Mesodermal cell (in vitro differentiated cells): ENCODE results near the gene PCSK6.
"Not testable (repeated sequence)": the region's sequence is repeated elsewhere in the genome, so short reads cannot be mapped to it uniquely, and the experiment has no call there.

Source experiments
- H3K27ac ChIP-seq: 2 replicates; pipeline ENCODE4 v1.7.0; 2013; ENCODE audit warnings: mild to moderate bottlenecking, low read depth, low read length, moderate library complexity; ENCODE audit not compliant: severe bottlenecking
- H3K36me3 ChIP-seq: 2 replicates; pipeline ENCODE4 v1.7.1; 2013; ENCODE audit warnings: mild to moderate bottlenecking, low read length, moderate library complexity; ENCODE audit not compliant: control insufficient read depth, insufficient read depth
- H3K4me1 ChIP-seq: one replicate; pipeline ENCODE4 v1.7.1; 2013; ENCODE audit warnings: mild to moderate bottlenecking, low read length; ENCODE audit not compliant: insufficient read depth, control insufficient read depth, poor library complexity, severe bottlenecking
- H3K4me3 ChIP-seq: 2 replicates; pipeline ENCODE4 v1.7.0; 2013; ENCODE audit warnings: low read length, control low read depth, mild to moderate bottlenecking; ENCODE audit not compliant: insufficient read depth, poor library complexity, severe bottlenecking; ENCODE audit errors: extremely low read depth
- H3K9me3 ChIP-seq: 2 replicates; pipeline ENCODE4 v1.7.1; 2013; ENCODE audit warnings: mild to moderate bottlenecking, low read length, moderate library complexity; ENCODE audit not compliant: control insufficient read depth
- WGBS, 2 experiments: methylation state at CpG; one replicate each; pipeline ENCODE4 v1.1.5; 2013; ENCODE audit warnings: missing lambda C conversion rate in 2 of 2; ENCODE audit not compliant: insufficient coverage in 2 of 2; 5-methylcytosine and 5-hydroxymethylcytosine counted together

PCSK6 gene

DNA sequence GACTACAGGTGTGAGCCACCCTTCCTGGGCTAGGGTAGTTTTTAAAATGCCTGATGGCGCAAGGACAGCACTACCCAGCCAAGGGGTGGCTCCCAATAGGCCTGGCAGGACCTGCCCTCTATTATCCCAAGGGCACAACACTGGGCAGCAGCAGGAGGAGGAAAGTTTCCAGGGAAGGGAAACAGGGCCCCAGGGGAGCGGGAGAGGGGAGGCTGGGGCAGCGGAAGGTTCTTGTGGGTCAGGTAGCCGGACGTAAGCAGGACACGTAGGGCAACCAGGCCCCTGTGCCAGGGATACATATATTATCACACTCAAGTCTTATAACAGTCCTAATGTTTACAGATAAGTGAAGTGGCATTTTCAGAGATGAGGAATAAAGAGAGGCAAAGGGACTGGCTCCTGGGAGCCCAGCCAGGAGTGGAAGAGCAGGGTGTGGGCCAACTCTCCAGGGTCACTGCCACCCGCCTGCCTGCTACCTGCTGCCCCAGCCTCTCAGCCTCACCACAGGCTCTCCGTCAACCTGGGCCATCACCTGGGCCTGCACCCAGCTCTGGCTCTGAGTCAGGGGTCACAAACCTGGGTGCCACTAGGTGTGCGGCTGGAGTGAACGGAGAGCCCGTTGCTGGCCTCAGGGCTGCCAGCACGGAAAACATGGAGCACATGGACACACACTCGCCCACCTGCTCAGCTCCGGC is 121.3 kb downstream of the PCSK6 start:
- 98% methylated on average over 9 of the region's 14 CpGs for WGBS, 2 experiments

DNA sequence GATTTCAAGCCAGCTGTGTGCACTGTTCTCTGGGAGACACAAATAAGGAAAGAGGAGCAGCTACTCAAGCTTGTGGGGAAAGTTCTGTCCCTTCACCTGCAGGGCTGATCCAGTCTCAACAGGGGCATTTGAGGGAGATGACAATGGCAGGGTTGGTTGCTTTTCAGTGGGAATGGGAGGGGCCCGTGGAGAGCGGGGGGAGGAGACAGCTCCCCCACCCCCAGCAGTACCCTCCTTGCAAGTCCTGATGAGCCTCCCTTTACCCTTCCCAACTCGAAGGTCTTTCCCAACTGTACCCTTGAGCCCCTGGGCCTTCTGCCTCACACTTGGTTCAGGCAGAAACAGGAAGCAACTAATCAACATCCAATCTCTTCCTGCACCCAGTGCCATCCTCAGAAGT is 122.7 kb downstream of the PCSK6 start:
- Histone ChIP-seq H3K36me3 (no peaks in the 10 kb centered on the region), H3K4me1 (peaks cover under 1% of the 10 kb centered on the region), H3K4me3 (no peak overlapping the region), H3K9me3 (no peaks in the 10 kb centered on the region), H3K27ac (no peak overlapping the region)
- 69 to 85% methylated on average over 2 to 3 of the region's 3 CpGs for WGBS, 2 experiments

More for the DNA sequence above, 121.3 kb downstream of the PCSK6 start:
- no peak overlapping the region for H3K27ac ChIP-seq
- H3K36me3 ChIP-seq = no peaks in the 10 kb centered on the region
- peaks cover 3% of the 10 kb centered on the region for H3K4me1 ChIP-seq
- no peaks in the 10 kb centered on the region for H3K9me3 ChIP-seq
- H3K4me3 ChIP-seq = no peak overlapping the region

DNA sequence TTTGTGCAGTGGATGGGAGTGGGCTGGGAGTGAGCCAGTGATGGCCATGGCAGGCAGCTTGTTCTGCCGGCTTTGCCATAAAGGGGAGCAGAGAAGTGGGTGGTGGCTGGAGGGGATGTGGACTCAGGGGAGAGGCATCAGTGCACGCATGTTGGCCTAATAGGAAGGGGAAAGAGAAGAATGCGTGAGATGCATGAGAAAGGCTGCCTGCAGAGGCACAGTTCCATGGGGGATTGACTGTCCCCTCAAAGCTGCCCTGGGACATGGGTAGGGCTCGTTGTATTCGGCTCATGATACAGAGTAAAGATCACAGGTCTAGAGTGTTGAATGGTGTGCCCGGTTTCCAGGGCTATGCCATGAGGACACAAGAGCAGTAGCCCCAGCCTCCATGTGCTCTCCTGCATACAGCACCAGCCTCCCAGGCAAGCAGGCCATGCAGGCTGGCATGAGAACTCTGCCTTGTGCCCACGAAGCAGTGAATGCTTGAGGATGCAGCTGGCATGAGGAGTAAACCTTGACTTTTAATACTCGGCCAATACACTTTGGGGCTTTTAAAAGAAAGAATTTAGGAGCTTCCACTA is 126.4 kb downstream of the PCSK6 start:
- H3K36me3 ChIP-seq = no peaks in the 10 kb centered on the region
- WGBS, 2 experiments = 67 to 71% methylated on average over 5 to 7 of the region's 8 CpGs
- peaks cover 4% of the 10 kb centered on the region for H3K4me1 ChIP-seq
- H3K9me3 ChIP-seq = no peaks in the 10 kb centered on the region
- H3K4me3 ChIP-seq = no peak overlapping the region
- no peak overlapping the region for H3K27ac ChIP-seq

DNA sequence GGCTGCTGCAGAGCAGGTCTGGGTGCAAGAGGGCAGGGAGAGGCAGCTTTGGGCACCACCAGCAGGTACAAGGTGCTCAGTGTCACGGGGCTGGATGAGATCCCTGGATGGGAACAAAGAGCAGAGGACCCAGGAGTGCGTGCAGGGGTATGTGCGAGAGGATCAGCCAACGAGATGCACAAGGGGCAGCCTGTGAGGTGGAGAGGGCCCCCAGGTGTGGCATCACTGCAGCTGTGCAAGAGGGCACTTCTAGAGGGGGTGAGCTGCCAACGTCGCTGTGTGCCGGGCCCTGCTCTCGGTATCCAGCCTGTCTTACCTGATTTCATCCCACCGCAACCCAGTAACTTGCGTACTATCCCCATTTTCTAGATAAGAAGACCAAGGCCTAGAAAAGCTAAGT is 127.1 kb downstream of the PCSK6 start:
- Histone ChIP-seq H3K4me1 (peaks cover 4% of the 10 kb centered on the region), H3K9me3 (no peaks in the 10 kb centered on the region), H3K4me3 (no peak overlapping the region), H3K36me3 (no peaks in the 10 kb centered on the region), H3K27ac (no peak overlapping the region)
- 92 to 97% methylated on average over 9 of the region's 10 CpGs for WGBS, 2 experiments

DNA sequence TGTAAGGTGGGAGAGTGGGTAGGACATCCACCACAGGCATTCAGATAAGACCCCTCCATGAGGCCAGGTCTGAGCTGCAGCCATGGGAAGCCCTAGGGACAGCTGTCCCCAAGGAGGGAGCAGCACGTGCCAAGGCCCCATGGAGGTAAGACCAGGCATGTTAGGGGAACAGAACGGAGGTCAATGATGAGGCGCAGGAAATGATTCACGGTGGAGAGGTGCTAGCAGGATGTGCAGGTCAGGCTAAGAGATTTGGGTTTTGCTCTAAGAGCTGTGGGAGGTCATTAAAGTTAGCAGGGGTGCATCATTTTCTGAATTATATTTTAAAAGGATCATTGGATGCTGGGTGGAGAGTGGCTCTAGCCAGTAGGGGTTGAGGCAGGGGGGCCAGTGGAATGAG is 128.1 kb downstream of the PCSK6 start:
- no peak overlapping the region for H3K27ac ChIP-seq
- H3K36me3 ChIP-seq = no peaks in the 10 kb centered on the region
- no peaks in the 10 kb centered on the region for H3K9me3 ChIP-seq
- H3K4me1 ChIP-seq = peaks cover 4% of the 10 kb centered on the region
- H3K4me3 ChIP-seq = no peak overlapping the region
- WGBS, 2 experiments = 87% methylated on average over 4 of the region's 4 CpGs

DNA sequence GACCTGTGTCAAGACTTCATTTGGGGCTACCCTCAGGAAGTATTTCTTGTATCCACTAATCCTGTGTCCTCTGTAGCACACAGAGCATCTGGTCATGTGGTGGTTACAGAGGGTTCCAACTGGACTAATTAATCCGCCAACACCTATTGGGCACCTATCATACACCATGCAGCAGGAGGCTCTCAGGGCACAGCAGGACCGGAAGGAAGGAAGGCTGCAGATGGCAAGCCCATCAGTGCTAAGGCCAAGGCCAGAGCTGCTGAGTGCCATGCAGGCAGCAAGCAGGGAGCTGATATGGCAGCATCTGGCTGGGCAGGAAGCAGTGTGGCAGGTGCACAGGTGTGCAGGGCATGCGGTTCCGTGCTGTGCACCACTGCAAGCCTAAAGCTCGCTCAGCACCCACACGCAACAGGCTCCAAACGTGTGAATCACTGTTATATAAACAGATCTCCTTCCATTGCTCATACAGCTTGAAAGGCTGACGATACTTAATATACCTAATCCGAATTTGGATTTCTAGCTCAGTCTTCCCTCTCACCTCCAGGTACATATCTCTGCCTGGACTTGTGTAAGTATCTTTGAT is 130.1 kb downstream of the PCSK6 start:
- peaks cover 4% of the 10 kb centered on the region for H3K4me1 ChIP-seq
- H3K4me3 ChIP-seq = no peak overlapping the region
- H3K36me3 ChIP-seq = no peaks in the 10 kb centered on the region
- 93% methylated on average over 8 of the region's 9 CpGs for WGBS, 2 experiments
- no peak overlapping the region for H3K27ac ChIP-seq
- H3K9me3 ChIP-seq = no peaks in the 10 kb centered on the region

DNA sequence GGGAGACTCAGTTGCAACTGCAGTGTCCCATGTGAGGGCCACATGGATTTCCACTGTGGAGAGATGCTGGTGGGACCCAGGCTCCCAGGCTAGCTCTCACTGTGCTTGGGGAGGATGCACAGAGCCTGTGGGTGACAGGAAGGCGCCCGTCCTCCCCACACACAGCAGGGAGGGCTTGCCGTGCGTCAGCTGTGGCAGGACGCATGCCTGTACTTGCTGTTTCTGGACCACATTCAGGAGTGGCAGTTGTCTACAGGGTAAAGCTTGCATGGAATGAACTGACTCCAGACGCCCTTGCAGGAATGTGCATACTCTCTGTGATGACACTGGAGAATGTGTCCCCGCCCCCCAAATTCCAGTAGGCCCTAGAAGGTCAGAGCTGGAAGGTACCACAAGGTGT is 130.6 kb downstream of the PCSK6 start:
- Histone ChIP-seq H3K4me1 (peaks cover 4% of the 10 kb centered on the region), H3K27ac (no peak overlapping the region), H3K9me3 (no peaks in the 10 kb centered on the region), H3K4me3 (no peak overlapping the region), H3K36me3 (no peaks in the 10 kb centered on the region)
- WGBS, 2 experiments = 70 to 85% methylated on average over 3 to 7 of the region's 7 CpGs

DNA sequence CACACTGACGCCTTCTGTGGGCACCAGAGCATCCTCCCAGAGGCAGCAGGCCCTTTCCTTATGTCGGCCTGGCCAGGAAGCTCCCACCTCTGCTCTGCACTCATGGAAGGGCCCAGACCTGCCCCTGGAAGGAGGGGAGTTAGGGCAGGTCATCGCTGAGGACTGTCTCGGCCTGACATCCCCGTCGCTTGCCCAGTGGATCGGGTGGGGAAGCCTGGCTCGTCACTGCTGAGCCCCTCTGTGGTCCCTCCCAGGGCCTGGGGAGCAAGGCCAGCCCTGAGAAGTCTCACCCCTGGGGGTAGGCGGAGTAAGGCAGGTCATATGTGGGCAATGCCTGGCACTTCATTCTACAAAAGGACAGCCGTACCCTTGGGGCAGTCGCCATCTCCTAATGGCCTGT is 131.6 kb downstream of the PCSK6 start:
- Histone ChIP-seq H3K27ac (no peak overlapping the region), H3K9me3 (no peaks in the 10 kb centered on the region), H3K36me3 (no peaks in the 10 kb centered on the region), H3K4me3 (no peak overlapping the region), H3K4me1 (peaks cover 4% of the 10 kb centered on the region)
- 95 to 98% methylated on average over 5 to 9 of the region's 11 CpGs for WGBS, 2 experiments

DNA sequence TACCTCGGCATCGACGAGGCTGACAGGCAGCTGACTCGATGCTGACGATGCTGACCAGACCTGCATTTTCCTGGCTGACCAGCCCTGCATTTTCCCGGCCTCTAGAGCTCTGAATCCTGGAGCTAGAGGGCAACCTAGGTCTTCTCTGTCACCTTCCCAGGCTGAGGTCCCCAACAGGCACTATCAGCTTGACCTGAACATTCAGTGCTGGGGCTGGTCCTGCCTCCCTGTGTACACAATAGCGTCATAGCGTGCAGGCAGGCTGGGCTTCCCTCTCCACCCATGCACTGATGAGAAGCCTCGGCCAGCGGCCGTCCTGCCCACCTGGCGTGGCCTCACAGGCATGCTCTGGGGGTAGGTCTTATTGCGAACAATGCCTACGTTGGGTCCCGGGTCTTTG is 132.2 kb downstream of the PCSK6 start:
- peaks cover 4% of the 10 kb centered on the region for H3K4me1 ChIP-seq
- H3K27ac ChIP-seq = no peak overlapping the region
- WGBS, 2 experiments = 89 to 94% methylated on average over 15 of the region's 15 CpGs
- no peaks in the 10 kb centered on the region for H3K36me3 ChIP-seq
- H3K9me3 ChIP-seq = no peaks in the 10 kb centered on the region
- no peak overlapping the region for H3K4me3 ChIP-seq

DNA sequence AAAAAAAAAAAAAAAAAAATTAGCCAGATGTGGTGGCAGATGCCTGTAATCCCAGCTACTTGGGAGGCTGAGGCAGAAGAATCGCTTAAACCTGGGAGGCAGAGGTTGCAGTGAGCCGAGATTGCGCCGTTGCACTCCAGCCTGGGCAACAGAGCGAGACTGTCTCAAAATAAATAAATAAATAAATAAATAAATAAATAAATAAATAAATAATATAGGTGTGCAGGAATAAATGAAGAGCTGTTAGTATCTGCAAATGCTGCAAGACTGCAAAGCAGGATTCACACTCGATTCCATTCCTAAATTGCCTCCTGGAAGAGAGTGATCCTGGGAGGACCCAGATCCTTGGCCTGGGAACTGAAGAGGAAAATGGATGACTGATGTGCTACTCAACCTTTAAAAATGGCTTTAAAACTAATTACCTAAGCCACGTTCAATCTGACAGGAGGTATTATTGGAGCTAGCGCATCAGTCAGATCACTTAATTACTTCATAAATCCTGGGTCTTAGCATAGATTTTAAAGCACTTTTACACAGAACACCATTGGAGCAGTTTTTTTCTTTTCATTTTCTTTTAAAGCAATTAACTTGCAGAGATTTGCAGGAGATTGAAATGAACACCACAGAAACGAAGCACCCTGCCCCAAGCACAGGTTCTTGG is 132.9 kb downstream of the PCSK6 start:
- H3K4me3 ChIP-seq, H3K4me1 ChIP-seq, H3K9me3 ChIP-seq, H3K36me3 ChIP-seq, H3K27ac ChIP-seq: not testable (repeated sequence)
- WGBS, 2 experiments = 89 to 94% methylated on average over 3 to 5 of the region's 9 CpGs
